Measurements from ENCODE around the gene AGAP1.

- TF ChIP-seq, protein P1, sequence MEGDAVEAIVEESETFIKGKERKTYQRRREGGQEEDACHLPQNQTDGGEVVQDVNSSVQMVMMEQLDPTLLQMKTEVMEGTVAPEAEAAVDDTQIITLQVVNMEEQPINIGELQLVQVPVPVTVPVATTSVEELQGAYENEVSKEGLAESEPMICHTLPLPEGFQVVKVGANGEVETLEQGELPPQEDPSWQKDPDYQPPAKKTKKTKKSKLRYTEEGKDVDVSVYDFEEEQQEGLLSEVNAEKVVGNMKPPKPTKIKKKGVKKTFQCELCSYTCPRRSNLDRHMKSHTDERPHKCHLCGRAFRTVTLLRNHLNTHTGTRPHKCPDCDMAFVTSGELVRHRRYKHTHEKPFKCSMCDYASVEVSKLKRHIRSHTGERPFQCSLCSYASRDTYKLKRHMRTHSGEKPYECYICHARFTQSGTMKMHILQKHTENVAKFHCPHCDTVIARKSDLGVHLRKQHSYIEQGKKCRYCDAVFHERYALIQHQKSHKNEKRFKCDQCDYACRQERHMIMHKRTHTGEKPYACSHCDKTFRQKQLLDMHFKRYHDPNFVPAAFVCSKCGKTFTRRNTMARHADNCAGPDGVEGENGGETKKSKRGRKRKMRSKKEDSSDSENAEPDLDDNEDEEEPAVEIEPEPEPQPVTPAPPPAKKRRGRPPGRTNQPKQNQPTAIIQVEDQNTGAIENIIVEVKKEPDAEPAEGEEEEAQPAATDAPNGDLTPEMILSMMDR (IDR thresholded peaks at IDR 0.05), result no peak
- TF ChIP-seq POLR2A (IDR thresholded peaks at IDR 0.05), result no peak
Observed at GRCh38 chr2:236033462-236033861, 539.6 kb downstream of the AGAP1 start.
